ENCODE results near the gene TMED4.
A peak's percentile ranks its signal among the peaks of the same experiment; 100 is the strongest.
"Not testable (repeated sequence)": the region's sequence is repeated elsewhere in the genome, so short reads cannot be mapped to it uniquely, and the experiment has no call there.

The TMED4 gene

GRCh38 chr7:44568771-44569560, 13.1 kb downstream of the TMED4 start:
- DNase-seq (ENCODE audit: low read depth in 2 of 2) = no peak

- DNase-seq (ENCODE audit: low read depth in 2 of 2) = no peak
Observed at GRCh38 chr7:44567884-44568283, 14.1 kb downstream of the TMED4 start.

- no peak for DNase-seq (ENCODE audit: low read depth in 2 of 2)
Observed at GRCh38 chr7:44566680-44567079, 15.4 kb downstream of the TMED4 start.

GRCh38 chr7:44565795-44566559, 16.1 kb downstream of the TMED4 start:
- no peak for DNase-seq (ENCODE audit: low read depth in 2 of 2)

GRCh38 chr7:44565097-44565794, 16.8 kb downstream of the TMED4 start:
- DNase-seq (ENCODE audit: low read depth in 2 of 2) = peak; percentile 52 to 54

GRCh38 chr7:44564606-44565005, 17.4 kb downstream of the TMED4 start:
- no peak for DNase-seq (ENCODE audit: low read depth in 2 of 2)

- no peak for DNase-seq (ENCODE audit: low read depth in 2 of 2)
Observed at GRCh38 chr7:44563171-44563679, 18.8 kb downstream of the TMED4 start.

GRCh38 chr7:44562622-44562962, 19.4 kb downstream of the TMED4 start:
- not testable (repeated sequence) for DNase-seq (ENCODE audit: low read depth in 2 of 2)

GRCh38 chr7:44561962-44562621, 19.9 kb downstream of the TMED4 start:
- DNase-seq (ENCODE audit: low read depth in 2 of 2) = no peak

GRCh38 chr7:44561481-44561880, 20.6 kb downstream of the TMED4 start:
- DNase-seq (ENCODE audit: low read depth in 2 of 2) = no peak

GRCh38 chr7:44559485-44559884, 22.5 kb downstream of the TMED4 start:
- DNase-seq (ENCODE audit: low read depth in 2 of 2) = no peak

GRCh38 chr7:44557485-44557884, 24.5 kb downstream of the TMED4 start:
- no peak for DNase-seq (ENCODE audit: low read depth in 2 of 2)

GRCh38 chr7:44555350-44555749, 26.7 kb downstream of the TMED4 start:
- DNase-seq (ENCODE audit: low read depth in 2 of 2) = no peak

GRCh38 chr7:44552473-44553005, 29.5 kb downstream of the TMED4 start:
- not testable (repeated sequence) for DNase-seq (ENCODE audit: low read depth in 2 of 2)

GRCh38 chr7:44549457-44549856, 32.6 kb downstream of the TMED4 start:
- no peak for DNase-seq (ENCODE audit: low read depth in 2 of 2)

- DNase-seq (ENCODE audit: low read depth in 2 of 2) = no peak
Observed at GRCh38 chr7:44548893-44549292, 33.1 kb downstream of the TMED4 start.

- no peak for DNase-seq (ENCODE audit: low read depth in 2 of 2)
Observed at GRCh38 chr7:44547536-44548231, 34.3 kb downstream of the TMED4 start.

GRCh38 chr7:44541876-44542610, 40.0 kb downstream of the TMED4 start:
- DNase-seq (ENCODE audit: low read depth in 2 of 2) = no peak

- no peak for DNase-seq (ENCODE audit: low read depth in 2 of 2)
Observed at GRCh38 chr7:44541028-44541869, 40.8 kb downstream of the TMED4 start, which contains the start of gene NPC1L1. TSS of gene NPC1L1 (minus strand) at chr7:44541330. CDS start at chr7:44541259, 71 bp downstream.
